Prostate gland (tissue), 2 donors: Measurements from ENCODE around the gene CNOT8. TPM values are rescaled to one million over a fixed set of nuclear protein-coding genes. Genes with fewer than 3 reads are reported as not detected.

Source experiments
- DNase-seq: peaks from one replicate; pipeline ENCODE4 v3.0.0-alpha.2; 2019; ENCODE audit warnings: low spot score
- H3K27ac ChIP-seq, 2 donors: fragments of 200-600 bp; sonication (generic); 2 replicates each; pipeline ENCODE4 v1.5.1; 2017 to 2019
- H3K27me3 ChIP-seq: fragments of 200-600 bp; sonication (generic); replicated peaks from 2 replicates; pipeline ENCODE4 v1.5.1; 2019; ENCODE audit not compliant: insufficient read depth
- H3K36me3 ChIP-seq, 2 donors: fragments of 200-600 bp; sonication (generic); 1 replicate in 1 of 2; 2 replicates in 1 of 2; pipeline versions ENCODE4 v1.5.1 to v1.8.1; 2017 to 2019
- H3K4me1 ChIP-seq: fragments of 200-600 bp; sonication (generic); replicated peaks from 2 replicates; pipeline ENCODE4 v1.5.1; 2019
- H3K4me3 ChIP-seq, 2 donors: fragments of 200-600 bp; sonication (generic); 2 replicates each; pipeline ENCODE4 v1.5.1; 2017 to 2019
- H3K9me3 ChIP-seq: fragments of 200-600 bp; sonication (generic); 2 replicates; pipeline ENCODE4 v1.5.1; 2017
- POLR2A ChIP-seq: fragments of 450-650 bp; IDR thresholded peaks from one replicate; pipeline ENCODE4 v1.6.1; 2016; ENCODE audit warnings: antibody characterized with exemption, mild to moderate bottlenecking
- POLR2AphosphoS5 ChIP-seq: sonication (generic); formaldehyde crosslinking; IDR thresholded peaks from one replicate; pipeline ENCODE4 v1.6.1; 2017; ENCODE audit warnings: antibody characterized with exemption
- WGBS: methylation state at CpG from one replicate; pipeline ENCODE4 v1.1.5; 2018; 5-methylcytosine and 5-hydroxymethylcytosine counted together
- intact Hi-C: fragments of 100-400 bp; cut with DNase I; formaldehyde crosslinking; loops from one replicate; pipeline ENCODE4 v1.14.2; 2022
- total RNA-seq, 2 donors: library from RNA; depleted of rRNA; stranded (reverse); fragments of >200 nt; gene quantifications; one replicate each; pipeline ENCODE4 v1.1.0, GENCODE V29; 2016
- TF ChIP-seq, protein P1 (sequence below), 4 experiments: fragments of 200-600 bp in 2 of 4; fragments of 450-650 bp in 2 of 4; sonication (generic) in 2 of 4; IDR thresholded peaks; 1 replicate in 3 of 4; 2 replicates in 1 of 4; pipeline ENCODE4 v1.5.1; 2016 to 2019; ENCODE audit warnings: antibody characterized with exemption in 4 of 4, mild to moderate bottlenecking in 2 of 4, moderate library complexity in 2 of 4

Gene CNOT8
- total RNA-seq, 2 donors from 2014 or later = 46.3 to 95.2 TPM

DNA sequence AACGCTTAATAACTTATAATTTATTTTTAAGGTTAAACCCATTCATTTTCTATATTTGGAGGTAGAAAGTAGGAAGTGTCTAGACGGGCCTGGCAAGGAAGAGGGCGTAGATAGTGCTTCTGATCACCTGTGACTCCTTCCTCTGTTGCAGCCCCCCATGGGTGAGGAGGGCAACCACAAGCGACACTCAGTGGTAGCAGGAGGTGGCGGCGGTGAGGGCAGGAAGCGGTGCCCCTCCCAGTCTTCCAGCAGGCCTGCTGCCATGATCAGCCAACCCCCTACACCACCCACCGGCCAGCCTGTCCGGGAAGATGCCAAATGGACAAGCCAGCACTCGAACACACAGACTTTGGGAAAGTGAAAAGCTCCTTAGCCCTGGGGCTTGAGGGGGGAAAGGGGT lies 44.7 kb upstream of the CNOT8 start:
- no peak for DNase-seq
- intact Hi-C loops = loop anchor here (10.0 kb wide), 1 partner anchor 129 kb away; no protein-coding TSS in a partner anchor
- TF ChIP-seq POLR2A = no peak
- no peak for TF ChIP-seq POLR2AphosphoS5
- TF ChIP-seq, protein P1, sequence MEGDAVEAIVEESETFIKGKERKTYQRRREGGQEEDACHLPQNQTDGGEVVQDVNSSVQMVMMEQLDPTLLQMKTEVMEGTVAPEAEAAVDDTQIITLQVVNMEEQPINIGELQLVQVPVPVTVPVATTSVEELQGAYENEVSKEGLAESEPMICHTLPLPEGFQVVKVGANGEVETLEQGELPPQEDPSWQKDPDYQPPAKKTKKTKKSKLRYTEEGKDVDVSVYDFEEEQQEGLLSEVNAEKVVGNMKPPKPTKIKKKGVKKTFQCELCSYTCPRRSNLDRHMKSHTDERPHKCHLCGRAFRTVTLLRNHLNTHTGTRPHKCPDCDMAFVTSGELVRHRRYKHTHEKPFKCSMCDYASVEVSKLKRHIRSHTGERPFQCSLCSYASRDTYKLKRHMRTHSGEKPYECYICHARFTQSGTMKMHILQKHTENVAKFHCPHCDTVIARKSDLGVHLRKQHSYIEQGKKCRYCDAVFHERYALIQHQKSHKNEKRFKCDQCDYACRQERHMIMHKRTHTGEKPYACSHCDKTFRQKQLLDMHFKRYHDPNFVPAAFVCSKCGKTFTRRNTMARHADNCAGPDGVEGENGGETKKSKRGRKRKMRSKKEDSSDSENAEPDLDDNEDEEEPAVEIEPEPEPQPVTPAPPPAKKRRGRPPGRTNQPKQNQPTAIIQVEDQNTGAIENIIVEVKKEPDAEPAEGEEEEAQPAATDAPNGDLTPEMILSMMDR (IDR thresholded peaks at IDR 0.05) = no peak
- no peak overlapping the region for H3K27ac ChIP-seq
- no peaks in the 10 kb centered on the region for H3K4me1 ChIP-seq
- H3K9me3 ChIP-seq = no peaks in the 10 kb centered on the region
- H3K4me3 ChIP-seq = no peak overlapping the region
- H3K27me3 ChIP-seq = no peaks in the 10 kb centered on the region
- WGBS = 52% methylated on average over 10 of the region's 10 CpGs
- H3K36me3 ChIP-seq = no peaks in the 10 kb centered on the region

DNA sequence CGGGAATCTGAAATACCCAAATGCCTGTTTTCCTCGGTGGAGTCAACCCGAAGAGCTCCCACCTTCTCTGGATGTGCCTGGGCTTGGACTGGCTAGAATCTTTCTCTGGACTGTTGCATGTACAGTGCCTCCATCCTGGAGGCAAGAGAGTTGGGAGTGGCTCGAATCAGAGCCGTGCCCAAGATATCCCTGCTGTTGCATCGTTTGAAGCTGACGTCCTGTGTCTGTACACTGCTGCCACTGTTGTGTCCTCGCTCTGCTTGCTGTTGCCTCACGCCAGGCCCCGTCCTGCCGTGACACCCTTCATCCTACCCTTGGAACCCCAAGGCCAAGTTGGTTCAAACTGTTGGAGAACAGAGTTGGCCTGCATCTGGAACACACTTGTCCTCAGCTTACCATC lies 43.4 kb upstream of the CNOT8 start:
- Histone ChIP-seq H3K27ac (no peak overlapping the region), H3K4me1 (no peaks in the 10 kb centered on the region), H3K36me3 (no peaks in the 10 kb centered on the region), H3K9me3 (no peaks in the 10 kb centered on the region), H3K4me3 (no peak overlapping the region), H3K27me3 (no peaks in the 10 kb centered on the region)
- DNase-seq = no peak
- WGBS = 87% methylated on average over 11 of the region's 11 CpGs
- intact Hi-C loops = loop anchor here (10.0 kb wide), 1 partner anchor 130 kb away; no protein-coding TSS in a partner anchor
- TF ChIP-seq POLR2AphosphoS5 = no peak
- no peak for TF ChIP-seq POLR2A
- TF ChIP-seq, protein P1 (IDR thresholded peaks at IDR 0.05) = no peak

DNA sequence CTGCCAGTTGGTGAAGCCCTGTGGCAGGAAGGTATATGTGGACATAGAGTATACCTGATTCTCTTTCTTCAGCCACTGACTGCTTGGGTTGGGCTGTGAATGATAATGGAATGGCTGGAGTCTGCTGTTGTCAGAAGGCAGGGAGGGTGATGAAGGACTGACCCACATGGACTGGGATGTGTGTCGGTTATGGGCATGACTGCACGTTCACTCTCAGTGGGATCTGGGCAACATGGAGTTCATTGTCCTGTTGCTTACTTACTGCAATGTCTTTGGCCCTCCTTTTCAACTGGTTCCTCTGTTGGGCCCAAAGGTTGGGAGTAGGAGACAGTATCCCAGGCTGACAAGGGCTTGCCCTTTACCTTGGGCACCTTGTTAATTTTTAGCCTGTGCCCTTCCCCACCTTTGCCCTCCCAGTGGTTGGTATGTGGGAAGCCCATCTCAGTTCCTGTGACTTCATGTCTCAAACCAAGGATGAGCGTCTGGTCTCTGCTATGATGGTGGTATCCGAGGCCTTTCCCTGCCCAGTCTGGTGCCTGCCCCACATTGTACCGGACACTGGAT lies 42.7 kb upstream of the CNOT8 start:
- Histone ChIP-seq H3K36me3 (no peaks in the 10 kb centered on the region), H3K27ac (no peak overlapping the region), H3K4me1 (no peaks in the 10 kb centered on the region), H3K4me3 (no peak overlapping the region), H3K9me3 (no peaks in the 10 kb centered on the region), H3K27me3 (no peaks in the 10 kb centered on the region)
- WGBS = 86% methylated on average over 5 of the region's 5 CpGs
- DNase-seq = no peak
- TF ChIP-seq, protein P1 (IDR thresholded peaks at IDR 0.05) = no peak
- TF ChIP-seq POLR2AphosphoS5 = no peak
- TF ChIP-seq POLR2A = no peak
- intact Hi-C loops = loop anchor here (10.0 kb wide), 1 partner anchor 131 kb away; no protein-coding TSS in a partner anchor

DNA sequence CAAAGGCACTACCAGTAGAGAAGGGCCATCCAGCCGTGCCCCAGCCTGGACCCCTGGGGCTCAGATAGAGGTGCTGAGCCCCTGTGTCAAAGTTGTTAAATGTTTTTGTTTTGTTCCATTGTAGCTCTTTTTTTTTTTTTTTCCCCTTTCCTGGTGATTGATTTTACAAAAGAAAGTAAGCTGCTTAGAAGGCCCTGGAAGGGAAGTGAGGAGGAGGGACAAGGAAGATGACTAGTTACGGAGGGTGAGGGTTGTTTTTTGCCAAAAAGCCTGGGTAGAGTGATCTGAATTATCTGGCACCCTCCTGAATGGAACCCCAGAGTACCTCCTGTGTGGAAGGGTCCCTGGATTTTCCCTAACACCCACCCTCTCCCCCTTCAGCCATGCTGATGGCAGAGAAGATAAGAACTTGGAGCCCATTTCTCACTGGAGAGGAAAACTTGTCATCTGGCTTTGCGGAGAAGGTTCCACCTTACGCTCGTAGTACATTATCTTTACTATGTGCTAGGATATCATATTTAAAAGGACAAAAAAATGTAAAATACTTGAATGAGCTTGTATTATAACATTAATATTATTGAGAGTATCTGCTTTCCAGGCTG lies 41.4 kb upstream of the CNOT8 start:
- TF ChIP-seq POLR2AphosphoS5 (no peak), POLR2A (no peak)
- TF ChIP-seq, protein P1 (IDR thresholded peaks at IDR 0.05) = no peak
- H3K9me3 ChIP-seq = no peaks in the 10 kb centered on the region
- no peak overlapping the region for H3K27ac ChIP-seq

DNA sequence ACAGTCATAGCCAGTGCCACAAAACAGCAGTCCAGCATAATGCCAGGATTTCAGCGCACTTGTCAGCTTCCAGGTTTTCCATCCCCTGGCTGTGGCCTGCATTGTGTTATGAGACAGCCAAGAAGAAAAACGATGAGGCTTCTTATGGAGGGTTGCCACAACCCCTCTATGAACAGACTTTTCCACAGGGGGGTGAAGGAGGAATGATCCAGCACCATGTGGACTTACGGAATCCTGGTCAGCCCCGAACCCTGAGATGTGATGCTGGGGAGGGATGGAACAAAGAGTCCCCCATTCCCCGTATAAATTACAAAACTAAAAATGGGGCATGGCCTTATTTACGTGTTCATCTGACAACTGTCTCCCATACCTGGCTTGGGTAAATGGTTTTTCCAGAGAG lies 40.6 kb upstream of the CNOT8 start:
- H3K4me3 ChIP-seq = no peak overlapping the region
- H3K27me3 ChIP-seq = no peaks in the 10 kb centered on the region
- no peaks in the 10 kb centered on the region for H3K36me3 ChIP-seq
- no peaks in the 10 kb centered on the region for H3K9me3 ChIP-seq
- TF ChIP-seq POLR2A (no peak), POLR2AphosphoS5 (no peak)
- TF ChIP-seq, protein P1 (IDR thresholded peaks at IDR 0.05) = no peak
- WGBS = 79% methylated on average over 6 of the region's 6 CpGs
- DNase-seq = no peak
- no peaks in the 10 kb centered on the region for H3K4me1 ChIP-seq
- intact Hi-C loops = loop anchor here (10.0 kb wide), 1 partner anchor 133 kb away; no protein-coding TSS in a partner anchor
- H3K27ac ChIP-seq = no peak overlapping the region

More for the DNA sequence above, 41.4 kb upstream of the CNOT8 start:
- Histone ChIP-seq H3K4me3 (no peak overlapping the region), H3K27me3 (no peaks in the 10 kb centered on the region), H3K36me3 (no peaks in the 10 kb centered on the region), H3K4me1 (no peaks in the 10 kb centered on the region)
- intact Hi-C loops = loop anchor here (10.0 kb wide), 1 partner anchor 132 kb away; no protein-coding TSS in a partner anchor
- no peak for DNase-seq
- 73% methylated on average over 5 of the region's 5 CpGs for WGBS
